H9 (cell line): Measurements from ENCODE around the gene SYNE2. TPM values are rescaled to one million over a fixed set of nuclear protein-coding genes. Genes with fewer than 3 reads are reported as not detected.

ENCODE experiments used
- DNase-seq: peaks from one replicate; pipeline ENCODE4 v3.0.0-alpha.2; 2017
- H2AFZ ChIP-seq: one replicate; pipeline ENCODE4 v1.6.1; 2013; ENCODE audit warnings: mild to moderate bottlenecking, low read length, control low read depth, moderate library complexity
- H2AK5ac ChIP-seq: 2 replicates; pipeline ENCODE4 v1.6.1; 2013; ENCODE audit warnings: low read length, control low read depth, mixed read lengths; ENCODE audit not compliant: insufficient read length
- H2BK120ac ChIP-seq: one replicate; pipeline ENCODE4 v1.6.1; 2013; ENCODE audit warnings: low read depth, mild to moderate bottlenecking, low read length, control low read depth, inconsistent platforms; ENCODE audit not compliant: poor library complexity, severe bottlenecking
- H2BK12ac ChIP-seq: 2 replicates; pipeline ENCODE4 v1.6.1; 2013; ENCODE audit warnings: low read length, control low read depth, mixed read lengths, low read depth; ENCODE audit not compliant: insufficient read length
- H2BK15ac ChIP-seq: 2 replicates; pipeline ENCODE4 v1.6.1; 2013; ENCODE audit warnings: low read depth, low read length, control low read depth
- H2BK20ac ChIP-seq: one replicate; pipeline ENCODE4 v1.6.1; 2013; ENCODE audit warnings: low read depth, mild to moderate bottlenecking, low read length, control low read depth, inconsistent platforms; ENCODE audit not compliant: poor library complexity, severe bottlenecking
- H2BK5ac ChIP-seq: 2 replicates; pipeline ENCODE4 v1.6.1; 2013; ENCODE audit warnings: low read length, control low read depth, mixed read lengths; ENCODE audit not compliant: insufficient read length
- H3K14ac ChIP-seq: 2 replicates; pipeline ENCODE4 v1.6.1; 2013; ENCODE audit warnings: low read length, control low read depth; ENCODE audit not compliant: insufficient read depth
- H3K18ac ChIP-seq: 2 replicates; pipeline ENCODE4 v1.6.1; 2013; ENCODE audit warnings: low read depth, mild to moderate bottlenecking, mixed read lengths, low read length, control low read depth; ENCODE audit not compliant: insufficient read length
- H3K23ac ChIP-seq: 2 replicates; pipeline ENCODE4 v1.6.1; 2013; ENCODE audit warnings: low read length, control low read depth, mixed read lengths, low read depth; ENCODE audit not compliant: insufficient read length
- H3K23me2 ChIP-seq: 2 replicates; pipeline ENCODE4 v1.6.1; 2013; ENCODE audit warnings: low read depth, mild to moderate bottlenecking, mixed read lengths, low read length, control low read depth; ENCODE audit not compliant: insufficient read length, poor library complexity, severe bottlenecking
- H3K27ac ChIP-seq: 2 replicates; pipeline ENCODE4 v1.5.1; 2013; ENCODE audit warnings: low read length, control low read depth, mixed read lengths, low read depth; ENCODE audit not compliant: insufficient read length
- H3K27me3 ChIP-seq: 2 replicates; pipeline ENCODE4 v1.6.1; 2013; ENCODE audit warnings: low read length, control low read depth, inconsistent platforms; ENCODE audit not compliant: insufficient read depth
- H3K4ac ChIP-seq: 2 replicates; pipeline ENCODE4 v1.6.1; 2013; ENCODE audit warnings: low read depth, mild to moderate bottlenecking, control low read depth, inconsistent platforms, low read length, moderate library complexity
- H3K4me1 ChIP-seq: 2 replicates; pipeline ENCODE4 v1.6.1; 2013; ENCODE audit warnings: low read length, control low read depth, inconsistent platforms; ENCODE audit not compliant: insufficient read depth
- H3K4me2 ChIP-seq: 2 replicates; pipeline ENCODE4 v1.6.1; 2013; ENCODE audit warnings: low read length, control low read depth, mixed read lengths; ENCODE audit not compliant: insufficient read length, insufficient read depth
- H3K56ac ChIP-seq: 2 replicates; pipeline ENCODE4 v1.6.1; 2013; ENCODE audit warnings: low read depth, mild to moderate bottlenecking, mixed read lengths, low read length, control low read depth; ENCODE audit not compliant: insufficient read length
- H3K79me1 ChIP-seq: 2 replicates; pipeline ENCODE4 v1.6.1; 2013; ENCODE audit warnings: low read depth, mild to moderate bottlenecking, moderate library complexity, low read length, control low read depth, inconsistent platforms; ENCODE audit not compliant: insufficient read depth, poor library complexity, severe bottlenecking
- H3K79me2 ChIP-seq: 2 replicates; pipeline ENCODE4 v1.6.1; 2013; ENCODE audit warnings: low read length, control low read depth, inconsistent platforms; ENCODE audit not compliant: insufficient read depth
- H3K9ac ChIP-seq: 2 replicates; pipeline ENCODE4 v1.6.1; 2013; ENCODE audit warnings: low read length, control low read depth, mixed read lengths; ENCODE audit not compliant: insufficient read length; ENCODE audit errors: extremely low read depth
- H3K9me3 ChIP-seq: one replicate; pipeline ENCODE4 v1.6.1; 2013; ENCODE audit warnings: low read depth, low read length, inconsistent platforms; ENCODE audit not compliant: control insufficient read depth
- H3T11ph ChIP-seq: one replicate; pipeline ENCODE4 v1.6.1; 2013; ENCODE audit warnings: mild to moderate bottlenecking, low read length, control low read depth, inconsistent platforms
- H4K20me1 ChIP-seq: one replicate; pipeline ENCODE4 v1.6.1; 2013; ENCODE audit not compliant: control insufficient read depth, insufficient read length, insufficient read depth
- H4K5ac ChIP-seq: 2 replicates; pipeline ENCODE4 v1.6.1; 2013; ENCODE audit warnings: low read depth, mild to moderate bottlenecking, mixed read lengths, low read length, control low read depth; ENCODE audit not compliant: insufficient read length
- H4K8ac ChIP-seq: replicated peaks from 2 replicates; pipeline ENCODE4 v1.6.1; 2013; ENCODE audit warnings: low read length, control low read depth, mixed read lengths, low read depth; ENCODE audit not compliant: insufficient read length
- H4K91ac ChIP-seq: 2 replicates; pipeline ENCODE4 v1.6.1; 2013; ENCODE audit warnings: low read depth, mild to moderate bottlenecking, moderate library complexity, mixed read lengths, low read length, control low read depth; ENCODE audit not compliant: insufficient read length
- H3K27ac Mint-ChIP-seq, 3 experiments: 2 replicates in 2 of 3; 3 replicates in 1 of 3; pipeline ENCODE4 v1.8.0; 2020 to 2021; ENCODE audit warnings: mixed read lengths in 3 of 3, mild to moderate bottlenecking in 1 of 3, moderate library complexity in 1 of 3
- H3K27me3 Mint-ChIP-seq: 2 replicates; pipeline ENCODE4 v1.8.0; 2021; ENCODE audit warnings: low read depth, mild to moderate bottlenecking, moderate library complexity, mixed read lengths
- H3K36me3 Mint-ChIP-seq, 3 experiments: 2 replicates in 2 of 3; 3 replicates in 1 of 3; pipeline ENCODE4 v1.8.0; 2020 to 2021; ENCODE audit warnings: low read depth in 3 of 3, mixed read lengths in 3 of 3; ENCODE audit not compliant: insufficient read depth in 1 of 3
- H3K4me1 Mint-ChIP-seq, 2 experiments: 2 replicates each; pipeline ENCODE4 v1.8.0; 2020; ENCODE audit warnings: mixed read lengths in 2 of 2
- H3K4me3 Mint-ChIP-seq, 2 experiments: 2 replicates in 1 of 2; 3 replicates in 1 of 2; pipeline ENCODE4 v1.8.0; 2020 to 2021; ENCODE audit warnings: mild to moderate bottlenecking in 2 of 2, mixed read lengths in 2 of 2, moderate library complexity in 1 of 2
- H3K9me3 Mint-ChIP-seq, 2 experiments: 2 replicates in 1 of 2; 3 replicates in 1 of 2; pipeline ENCODE4 v1.8.0; 2020; ENCODE audit warnings: mild to moderate bottlenecking in 2 of 2, mixed read lengths in 2 of 2, moderate library complexity in 1 of 2
- CTCF ChIP-seq: fragments of 200-600 bp; sonication (generic); conservative IDR thresholded peaks from 3 replicates; pipeline ENCODE4 v1.8.0; 2021; ENCODE audit warnings: antibody characterized with exemption, mild to moderate bottlenecking
- WGBS: extraction: QIAGEN DNeasy Blood & Tissue Kit; methylation state at CpG from one replicate; pipeline ENCODE4 v1.1.7; 2013; ENCODE audit warnings: missing lambda C conversion rate, low lambda C conversion rate, mixed read lengths; ENCODE audit not compliant: insufficient read length; ENCODE audit errors: extremely low coverage; 5-methylcytosine and 5-hydroxymethylcytosine counted together
- total RNA-seq: library from RNA; stranded (reverse); gene quantifications from 2 replicates; pipeline ENCODE4 v1.2.1, GENCODE V29; 2021

The SYNE2 gene
- total RNA-seq, 1 experiment from 2014 or later: 43.3 TPM

- H3K27me3 ChIP-seq: no peaks in the 10 kb centered on the region
- no peaks in the 10 kb centered on the region for H3K4me1 ChIP-seq
- H4K91ac ChIP-seq: no peak overlapping the region
- no peak overlapping the region for H4K5ac ChIP-seq
- no peak overlapping the region for H3K56ac ChIP-seq
- Mint-ChIP-seq H3K27ac (no peak overlapping the region), H3K36me3 (no peaks in the 10 kb centered on the region; a peak in 1 of 7 replicates), H3K27me3 (no peaks in the 10 kb centered on the region; the same call in 1 of the 2 replicates), H3K4me1 (no peaks in the 10 kb centered on the region), H3K4me3 (no peak overlapping the region), H3K9me3 (peaks cover 2% of the 10 kb centered on the region in 2 experiments; a peak in 2 of 5 replicates)
- H3K4me2 ChIP-seq: no peak overlapping the region
- H4K20me1 ChIP-seq: no peaks in the 10 kb centered on the region
- H2BK12ac ChIP-seq: no peak overlapping the region
- H2AFZ ChIP-seq: no peak overlapping the region
- no peak overlapping the region for H3K27ac ChIP-seq
- H2BK15ac ChIP-seq: no peak overlapping the region
- H3K79me2 ChIP-seq: no peaks in the 10 kb centered on the region
- H3K18ac ChIP-seq: no peak overlapping the region
- no peak overlapping the region for H3K14ac ChIP-seq
- WGBS: no CpG with 5 or more reads among the region's 4 CpGs
- H3K4ac ChIP-seq: no peak overlapping the region
- no peak overlapping the region for H2AK5ac ChIP-seq
- TF ChIP-seq CTCF: no peak
- no peak overlapping the region for H2BK20ac ChIP-seq
- no peak overlapping the region for H2BK5ac ChIP-seq
- H3K9me3 ChIP-seq: no peaks in the 10 kb centered on the region
- no peaks in the 10 kb centered on the region for H3K79me1 ChIP-seq
- H3K23ac ChIP-seq: no peak overlapping the region
- H2BK120ac ChIP-seq: no peak overlapping the region
- no peak overlapping the region for H3T11ph ChIP-seq
- H3K9ac ChIP-seq: no peak overlapping the region
- no peak for DNase-seq
- H4K8ac ChIP-seq: no peak overlapping the region
- no peaks in the 10 kb centered on the region for H3K23me2 ChIP-seq
These were observed 391.5 kb downstream of the SYNE2 start for GRCh38 chr14:64244279-64244678.
